Measurements from ENCODE around the gene IGF2. TPM values are rescaled to one million over a fixed set of nuclear protein-coding genes. Genes with fewer than 3 reads are reported as not detected.

IGF2 gene
- total RNA-seq, 2 experiments from 2014 or later = 0.06 to 0.08 TPM

DNA sequence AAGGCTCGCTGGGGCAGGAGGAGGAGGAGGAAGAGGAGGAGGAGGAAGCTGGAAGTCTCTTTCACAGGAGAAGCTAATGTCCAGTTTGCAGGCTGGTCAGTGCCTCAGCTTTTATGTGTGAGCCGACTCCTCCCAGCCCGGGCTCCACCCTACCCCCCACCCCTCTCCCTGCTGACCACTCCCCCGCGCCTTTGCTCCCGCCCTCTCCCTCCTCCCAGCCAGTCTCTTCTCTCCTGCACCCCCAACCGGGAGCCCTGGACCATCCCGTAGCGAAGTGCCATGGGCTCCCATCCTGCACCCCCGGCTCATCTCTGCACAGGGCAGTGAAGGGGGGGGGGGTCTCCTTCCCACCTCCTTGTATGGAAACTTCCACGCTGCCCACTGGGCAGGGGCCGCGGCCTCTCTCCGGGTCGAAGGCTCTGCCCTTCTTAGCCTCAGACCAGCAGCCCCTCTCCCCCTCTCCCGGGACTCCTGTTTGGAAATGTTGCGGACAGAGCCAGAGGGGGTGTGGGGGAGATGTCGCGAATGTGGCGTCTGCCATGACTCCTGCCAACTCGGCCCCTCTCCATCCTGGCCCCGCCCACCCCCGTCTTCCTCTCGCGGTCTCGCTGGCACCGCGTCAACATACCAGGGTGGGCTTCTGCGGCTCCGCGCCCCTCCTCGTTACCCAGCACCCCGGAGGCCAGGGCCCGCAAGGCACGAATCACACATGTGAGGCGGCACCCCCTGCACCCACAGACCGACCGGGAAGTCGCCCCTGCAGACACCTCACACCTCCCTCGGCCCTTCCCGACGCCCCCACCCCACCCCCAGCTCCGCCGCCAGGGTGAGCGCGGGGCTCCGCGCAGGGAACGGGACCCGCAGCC lies 1.8 kb downstream of the IGF2 start:
- H3K4me1 Mint-ChIP-seq = peaks cover 14% of the 10 kb centered on the region
- H3K4me3 Mint-ChIP-seq = no peak overlapping the region
- DNase-seq = no peak
- H3K9me3 Mint-ChIP-seq = no peaks in the 10 kb centered on the region
- peaks cover 78% of the 10 kb centered on the region for H3K27me3 Mint-ChIP-seq
- H3K36me3 Mint-ChIP-seq = no peaks in the 10 kb centered on the region
- no peak overlapping the region for H3K27ac Mint-ChIP-seq

DNA sequence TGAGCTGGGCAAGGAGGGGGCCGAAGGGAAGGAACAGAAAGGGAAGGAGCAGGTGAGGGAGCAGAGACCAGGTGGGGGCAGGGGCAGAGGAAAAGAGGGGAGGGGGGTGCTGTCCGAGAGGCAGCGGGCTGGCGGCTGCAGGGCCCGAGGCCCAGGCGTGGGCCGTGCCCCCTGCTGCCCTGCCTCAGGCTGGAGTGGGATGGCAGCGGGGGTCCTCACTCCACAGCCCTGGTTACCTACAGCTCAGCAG lies 2.3 kb downstream of the IGF2 start:
- no peak for DNase-seq
- peaks cover 78% of the 10 kb centered on the region for H3K27me3 Mint-ChIP-seq
- no peak overlapping the region for H3K4me3 Mint-ChIP-seq
- no peak overlapping the region for H3K27ac Mint-ChIP-seq
- H3K9me3 Mint-ChIP-seq = no peaks in the 10 kb centered on the region
- H3K4me1 Mint-ChIP-seq = peaks cover 8% of the 10 kb centered on the region
- H3K36me3 Mint-ChIP-seq = no peaks in the 10 kb centered on the region

DNA sequence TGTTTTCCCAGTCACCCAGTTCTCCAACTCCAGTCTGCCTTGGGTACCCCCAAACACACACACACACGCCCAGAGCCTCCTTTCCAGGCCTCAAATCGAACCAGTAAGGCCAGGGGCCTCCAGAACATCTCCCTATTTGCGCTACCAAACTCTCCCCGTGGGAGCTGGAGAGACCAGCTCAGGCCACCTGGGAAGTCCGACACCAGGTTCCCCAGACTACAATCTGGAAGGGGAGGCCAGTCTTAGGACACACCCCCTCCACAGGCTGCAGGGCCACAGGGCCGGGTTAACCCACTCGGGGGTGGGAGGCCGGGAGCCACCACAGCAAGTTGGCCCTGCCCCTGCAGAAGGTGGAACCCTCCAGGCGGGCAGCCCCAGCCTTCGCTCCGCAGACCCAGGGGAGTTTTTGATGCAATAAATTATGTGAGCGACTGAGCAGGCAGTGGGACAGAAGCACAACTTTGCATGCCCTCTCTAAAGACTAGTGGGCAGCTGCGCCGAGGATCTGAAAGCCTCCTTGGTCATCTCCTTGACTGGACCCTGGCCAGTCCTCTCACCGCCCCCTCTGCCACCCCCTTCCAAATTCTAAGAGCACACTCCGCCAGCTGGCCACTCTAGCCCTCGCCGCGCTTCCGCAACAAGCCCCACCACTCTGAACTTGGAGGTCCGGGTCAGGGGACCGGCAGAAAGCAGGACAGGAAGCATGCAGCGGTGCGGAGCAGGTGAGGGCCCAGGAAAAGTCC lies 2.8 kb downstream of the IGF2 start:
- no peak for DNase-seq
- H3K9me3 Mint-ChIP-seq = no peaks in the 10 kb centered on the region
- H3K27me3 Mint-ChIP-seq = peaks cover 77% of the 10 kb centered on the region
- peaks cover 6% of the 10 kb centered on the region for H3K4me1 Mint-ChIP-seq
- no peak overlapping the region for H3K27ac Mint-ChIP-seq
- no peak overlapping the region for H3K4me3 Mint-ChIP-seq
- H3K36me3 Mint-ChIP-seq = no peaks in the 10 kb centered on the region

DNA sequence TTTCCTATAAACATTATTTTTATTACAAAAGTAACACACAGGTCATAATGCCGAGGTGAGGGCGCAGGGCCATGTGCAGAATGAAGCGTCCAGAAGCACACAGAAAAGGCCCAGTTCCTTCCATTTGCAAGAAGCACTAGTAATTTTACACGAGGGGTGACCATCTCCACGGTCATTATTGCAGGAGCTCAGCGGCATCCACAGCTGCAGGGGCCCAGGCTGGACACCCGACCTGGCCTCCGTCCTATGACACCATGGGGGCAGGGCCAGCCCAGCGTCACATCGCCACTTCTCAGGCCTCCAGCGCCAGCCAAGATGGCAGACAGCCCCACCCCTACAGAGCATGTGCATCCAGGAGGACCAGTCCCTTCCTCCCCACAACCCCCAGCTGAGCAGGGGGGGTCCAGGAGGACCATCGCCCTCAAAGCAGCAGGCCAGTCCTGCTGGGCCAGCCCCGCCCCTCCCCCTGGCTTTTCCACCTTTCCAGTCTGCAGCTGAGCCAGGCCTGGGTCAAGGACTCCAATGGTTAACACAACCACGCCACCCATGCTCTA lies 3.5 kb downstream of the IGF2 start:
- no peaks in the 10 kb centered on the region for H3K36me3 Mint-ChIP-seq
- peaks cover 77% of the 10 kb centered on the region for H3K27me3 Mint-ChIP-seq
- H3K4me1 Mint-ChIP-seq = peaks cover 4% of the 10 kb centered on the region
- no peaks in the 10 kb centered on the region for H3K9me3 Mint-ChIP-seq
- no peak overlapping the region for H3K27ac Mint-ChIP-seq
- no peak overlapping the region for H3K4me3 Mint-ChIP-seq
- no peak for DNase-seq

DNA sequence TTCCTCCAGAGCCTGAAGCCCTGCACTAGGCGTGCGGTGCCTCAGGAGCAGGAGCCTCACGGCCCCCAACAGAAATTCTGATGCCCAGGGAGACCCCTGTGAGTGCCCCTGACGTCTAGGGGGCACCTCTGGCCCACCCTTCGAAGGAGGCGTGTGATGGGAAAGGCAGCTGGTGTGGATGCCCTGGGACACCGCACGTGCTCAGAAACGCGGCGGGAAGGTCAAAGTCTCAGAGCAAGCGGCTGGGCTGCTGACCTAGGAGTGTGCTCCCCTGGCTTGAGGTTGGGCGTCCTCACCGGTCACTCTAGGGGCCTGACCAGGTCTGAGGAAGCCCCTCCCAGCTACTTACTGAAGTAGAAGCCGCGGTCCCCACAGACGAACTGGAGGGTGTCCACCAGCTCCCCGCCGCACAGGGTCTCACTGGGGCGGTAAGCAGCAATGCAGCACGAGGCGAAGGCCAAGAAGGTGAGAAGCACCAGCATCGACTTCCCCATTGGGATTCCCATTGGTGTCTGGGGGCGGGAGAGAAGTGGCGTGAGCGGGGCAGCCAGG lies 4.1 kb downstream of the IGF2 start:
- no peak for DNase-seq
- Mint-ChIP-seq H3K4me3 (no peak overlapping the region), H3K36me3 (no peaks in the 10 kb centered on the region), H3K9me3 (no peaks in the 10 kb centered on the region), H3K4me1 (peaks cover 3% of the 10 kb centered on the region), H3K27me3 (peaks cover 71% of the 10 kb centered on the region), H3K27ac (no peak overlapping the region)

DNA sequence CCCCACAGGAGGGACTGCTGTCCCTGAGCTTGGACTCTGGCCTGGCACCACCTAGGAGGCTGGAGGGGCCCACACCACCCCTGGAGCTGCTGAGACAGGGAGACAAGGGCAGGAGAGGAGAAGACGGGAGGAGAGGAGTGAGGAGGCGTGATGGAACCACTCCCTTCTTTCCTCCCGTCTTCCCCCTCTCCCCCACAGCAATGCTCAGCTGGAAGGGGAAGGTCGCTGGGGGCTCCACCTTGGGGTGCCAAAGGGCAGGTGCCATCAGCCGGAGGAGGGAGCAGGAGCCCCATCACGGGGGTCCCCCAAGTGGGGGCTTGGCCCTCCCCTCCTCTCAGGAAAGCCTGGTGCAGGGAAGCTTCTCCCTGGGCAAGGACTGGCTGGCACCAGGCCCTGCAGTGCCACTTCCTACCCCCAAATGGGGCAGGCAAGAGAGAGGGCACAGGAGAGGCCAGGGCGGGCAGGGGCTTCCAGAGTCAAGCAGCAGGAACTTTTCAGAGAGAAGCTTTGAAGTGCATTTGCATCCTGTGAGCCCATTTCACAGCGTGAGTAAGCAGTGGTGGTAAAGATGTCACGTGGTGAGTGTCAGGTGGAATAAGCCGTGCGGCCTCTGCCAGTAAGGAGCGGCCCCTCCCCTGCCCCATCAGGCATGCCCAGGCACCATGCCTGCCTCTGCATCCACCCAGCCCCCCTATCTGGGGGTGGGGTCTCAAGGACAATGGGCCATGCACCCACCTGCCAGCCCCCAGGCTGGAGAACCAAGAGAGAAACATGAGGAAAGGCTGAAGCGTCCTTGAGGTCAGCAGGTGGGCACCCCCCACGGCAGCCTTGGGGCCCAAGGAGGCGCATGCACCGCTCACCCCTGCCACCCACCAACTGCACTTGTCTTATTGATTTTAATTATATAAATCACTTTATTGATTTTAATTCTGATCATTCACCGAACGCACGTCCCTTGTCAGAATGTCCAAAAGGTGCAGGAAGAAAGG lies 4.9 kb downstream of the IGF2 start:
- no peaks in the 10 kb centered on the region for H3K9me3 Mint-ChIP-seq
- H3K4me1 Mint-ChIP-seq = peaks cover 2% of the 10 kb centered on the region
- DNase-seq = no peak
- H3K4me3 Mint-ChIP-seq = no peak overlapping the region
- H3K27me3 Mint-ChIP-seq = peaks cover 72% of the 10 kb centered on the region
- no peak overlapping the region for H3K27ac Mint-ChIP-seq
- H3K36me3 Mint-ChIP-seq = no peaks in the 10 kb centered on the region

DNA sequence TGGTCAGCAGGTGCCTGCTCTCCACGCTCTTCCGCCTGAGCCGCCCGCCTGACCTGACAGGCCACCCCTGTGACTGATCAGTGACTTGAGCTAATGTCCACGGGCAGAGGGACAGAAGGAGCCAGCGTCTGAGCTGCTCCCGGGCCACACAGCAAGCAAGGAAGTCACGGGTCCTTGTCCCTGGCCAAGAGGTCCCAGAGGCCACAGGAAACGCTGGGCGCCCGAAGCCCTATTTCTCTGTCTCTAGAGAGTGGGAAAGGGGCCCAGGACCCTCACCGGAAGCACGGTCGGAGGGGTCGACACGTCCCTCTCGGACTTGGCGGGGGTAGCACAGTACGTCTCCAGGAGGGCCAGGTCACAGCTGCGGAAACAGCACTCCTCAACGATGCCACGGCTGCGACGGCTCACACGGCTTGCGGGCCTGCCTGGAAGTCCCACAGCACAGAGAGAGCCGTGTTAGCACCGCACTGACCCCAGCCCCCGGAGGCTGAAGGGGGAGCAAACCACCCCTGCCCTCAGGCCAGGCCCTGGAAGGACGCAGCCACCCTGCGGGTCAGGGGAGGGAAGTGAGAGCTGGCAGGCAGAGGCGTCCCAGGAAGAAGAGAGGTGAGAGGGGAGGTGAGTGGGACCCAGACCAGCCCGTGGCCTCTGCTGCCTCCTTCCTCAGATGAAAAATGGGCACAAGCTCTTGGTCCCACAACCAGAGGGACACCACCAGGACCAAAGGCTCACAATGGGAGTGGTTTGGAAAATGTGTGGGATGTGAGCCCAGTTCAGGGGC lies 5.8 kb downstream of the IGF2 start:
- H3K27ac Mint-ChIP-seq = no peak overlapping the region
- H3K9me3 Mint-ChIP-seq = no peaks in the 10 kb centered on the region
- no peaks in the 10 kb centered on the region for H3K36me3 Mint-ChIP-seq
- H3K4me1 Mint-ChIP-seq = peaks cover 2% of the 10 kb centered on the region
- no peak for DNase-seq
- H3K27me3 Mint-ChIP-seq = peaks cover 74% of the 10 kb centered on the region
- H3K4me3 Mint-ChIP-seq = no peak overlapping the region

DNA sequence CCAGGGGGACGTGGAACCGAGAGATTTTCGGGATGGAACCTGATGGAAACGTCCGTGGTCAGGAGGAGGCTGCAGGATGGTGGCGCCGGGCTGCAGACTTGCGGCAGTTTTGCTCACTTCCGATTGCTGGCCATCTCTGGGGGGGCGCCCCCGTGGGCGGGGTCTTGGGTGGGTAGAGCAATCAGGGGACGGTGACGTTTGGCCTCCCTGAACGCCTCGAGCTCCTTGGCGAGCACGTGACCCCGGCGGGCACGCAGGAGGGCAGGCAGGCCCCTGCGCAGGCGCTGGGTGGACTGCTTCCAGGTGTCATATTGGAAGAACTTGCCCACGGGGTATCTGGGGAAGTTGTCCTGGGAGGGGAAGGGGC lies 6.3 kb downstream of the IGF2 start:
- H3K36me3 Mint-ChIP-seq = no peaks in the 10 kb centered on the region
- H3K4me1 Mint-ChIP-seq = no peaks in the 10 kb centered on the region
- DNase-seq = no peak
- no peaks in the 10 kb centered on the region for H3K9me3 Mint-ChIP-seq
- no peak overlapping the region for H3K27ac Mint-ChIP-seq
- H3K27me3 Mint-ChIP-seq = peaks cover 70% of the 10 kb centered on the region
- H3K4me3 Mint-ChIP-seq = no peak overlapping the region

DNA sequence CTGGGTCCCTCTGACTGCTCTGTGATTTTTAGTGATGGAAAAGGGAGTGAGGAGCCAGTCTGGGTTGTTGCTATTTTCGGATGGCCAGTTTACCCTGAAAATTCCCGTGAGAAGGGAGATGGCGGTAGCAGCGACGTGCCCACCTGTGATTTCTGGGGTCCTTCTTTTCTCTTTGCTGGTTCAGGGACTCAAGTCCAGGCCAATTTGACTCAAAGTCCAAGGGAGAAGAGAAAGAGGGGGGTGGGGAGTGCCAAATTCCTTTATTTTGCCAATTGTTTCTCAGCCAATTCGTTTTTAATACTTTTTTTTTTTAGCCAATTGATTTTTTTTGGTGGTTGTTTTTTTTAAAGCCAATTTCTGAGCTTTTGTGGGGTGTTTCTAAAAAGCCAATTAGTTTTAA lies 6.9 kb downstream of the IGF2 start:
- Mint-ChIP-seq H3K4me3 (no peak overlapping the region), H3K27me3 (peaks cover 67% of the 10 kb centered on the region), H3K36me3 (no peaks in the 10 kb centered on the region), H3K4me1 (no peaks in the 10 kb centered on the region), H3K27ac (no peak overlapping the region), H3K9me3 (no peaks in the 10 kb centered on the region)
- no peak for DNase-seq

DNA sequence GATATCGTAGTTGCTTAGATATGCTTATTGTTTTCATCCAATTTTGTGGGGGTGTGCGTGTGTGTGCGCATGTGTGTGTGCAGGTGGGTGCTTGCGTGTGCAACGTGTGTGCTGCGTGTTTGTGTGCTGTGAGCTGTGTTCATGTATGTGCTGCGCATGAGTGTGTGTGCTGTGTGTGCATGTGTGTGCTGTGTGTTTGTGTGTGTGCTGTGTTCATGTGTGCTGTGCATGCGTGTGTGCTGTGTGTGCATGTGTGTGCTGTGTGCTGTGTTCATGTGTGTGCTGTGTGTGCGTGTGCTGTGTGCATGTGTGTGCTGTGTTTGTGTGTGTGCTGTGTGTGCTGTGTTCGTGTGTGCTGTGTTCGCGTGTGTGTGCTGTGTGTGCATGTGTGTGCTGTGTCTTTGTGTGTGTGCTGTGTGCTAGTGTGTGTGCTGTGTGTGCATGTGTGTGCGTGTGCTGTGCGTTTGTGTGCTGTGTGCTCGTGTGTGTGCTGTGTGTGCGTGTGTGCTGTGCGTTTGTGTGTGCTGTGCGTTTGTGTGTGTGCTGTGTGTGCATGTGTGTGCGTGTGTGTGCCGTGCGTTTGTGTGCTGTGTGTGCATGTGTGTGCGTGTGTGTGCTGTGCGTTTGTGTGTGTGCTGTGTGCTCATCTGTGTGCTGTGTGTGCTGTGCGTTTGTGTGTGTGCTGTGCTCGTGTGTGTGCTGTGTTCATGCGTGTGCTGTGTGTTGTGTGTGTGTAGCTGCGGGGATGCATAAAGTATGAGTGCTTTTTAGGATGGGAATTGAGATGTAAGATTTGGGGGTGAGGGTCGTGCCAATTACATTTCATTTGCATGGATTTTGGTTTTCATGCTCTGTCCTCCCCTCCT lies 7.6 kb downstream of the IGF2 start:
- no peak for DNase-seq
- Mint-ChIP-seq H3K36me3 (no peaks in the 10 kb centered on the region), H3K4me1 (no peaks in the 10 kb centered on the region), H3K4me3 (no peak overlapping the region), H3K27me3 (peaks cover 61% of the 10 kb centered on the region), H3K27ac (no peak overlapping the region), H3K9me3 (no peaks in the 10 kb centered on the region)

DNA sequence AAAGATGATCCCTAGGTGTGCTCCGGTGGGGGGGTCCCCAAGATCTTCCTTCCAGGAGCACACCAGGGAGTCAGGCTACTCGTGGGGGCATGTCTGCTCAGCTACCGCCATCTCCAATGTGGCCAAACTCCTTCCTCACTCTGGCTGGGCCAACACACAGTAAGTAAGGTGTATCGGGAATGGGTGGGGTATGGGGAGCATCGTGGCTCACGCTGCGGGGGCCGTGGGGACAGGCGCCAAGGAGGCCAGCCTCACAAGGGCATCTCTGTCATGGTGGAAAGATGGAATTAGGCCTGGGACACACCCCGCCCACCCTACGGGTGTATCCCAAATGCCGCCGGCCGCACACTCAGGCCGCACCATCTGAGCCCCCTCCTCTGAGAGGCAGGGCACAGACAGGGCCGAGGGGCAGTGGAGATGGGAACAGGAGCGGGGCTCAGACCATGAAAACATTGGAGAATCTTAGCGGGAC lies 8.3 kb downstream of the IGF2 start:
- Mint-ChIP-seq H3K27ac (no peak overlapping the region), H3K36me3 (no peaks in the 10 kb centered on the region), H3K4me3 (no peak overlapping the region), H3K4me1 (no peaks in the 10 kb centered on the region), H3K9me3 (peaks cover 2% of the 10 kb centered on the region), H3K27me3 (peaks cover 54% of the 10 kb centered on the region)
- no peak for DNase-seq

DNA sequence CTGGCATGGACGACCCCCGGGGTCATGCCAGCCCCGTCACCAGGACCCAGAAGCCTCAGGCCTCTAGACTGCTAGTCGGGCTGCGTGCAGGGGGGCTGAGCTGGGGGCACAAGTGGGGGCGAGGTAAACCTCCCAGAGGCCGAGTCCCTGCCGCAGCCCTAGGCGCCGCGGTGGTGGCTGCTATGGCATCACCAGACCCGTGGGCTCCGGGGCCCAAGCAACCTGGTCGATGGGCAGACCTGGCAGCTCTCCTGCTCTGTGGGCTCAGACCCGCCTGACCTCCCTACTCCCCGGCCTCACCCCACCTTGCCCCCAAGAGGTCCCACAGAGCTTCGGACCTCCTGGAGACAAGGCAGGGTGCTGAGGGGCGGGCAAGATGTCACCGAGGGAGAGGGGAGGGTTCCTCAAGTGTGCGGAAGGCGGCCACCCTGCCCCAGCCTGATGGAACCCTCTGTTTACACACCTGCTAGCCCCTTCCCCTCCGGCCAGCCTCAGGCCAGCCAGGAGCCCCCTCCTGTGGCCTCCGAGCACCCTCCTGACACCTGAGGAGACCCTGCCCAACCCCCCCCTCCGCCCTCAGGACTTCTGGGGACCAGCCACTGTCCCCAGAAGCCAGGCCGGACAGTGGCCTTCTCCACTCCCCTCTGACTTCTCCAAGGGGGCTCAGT lies 9.4 kb downstream of the IGF2 start:
- DNase-seq = no peak
- Mint-ChIP-seq H3K9me3 (peaks cover 2% of the 10 kb centered on the region), H3K4me3 (no peak overlapping the region), H3K4me1 (no peaks in the 10 kb centered on the region), H3K27me3 (peaks cover 43% of the 10 kb centered on the region), H3K27ac (no peak overlapping the region), H3K36me3 (no peaks in the 10 kb centered on the region)

DNA sequence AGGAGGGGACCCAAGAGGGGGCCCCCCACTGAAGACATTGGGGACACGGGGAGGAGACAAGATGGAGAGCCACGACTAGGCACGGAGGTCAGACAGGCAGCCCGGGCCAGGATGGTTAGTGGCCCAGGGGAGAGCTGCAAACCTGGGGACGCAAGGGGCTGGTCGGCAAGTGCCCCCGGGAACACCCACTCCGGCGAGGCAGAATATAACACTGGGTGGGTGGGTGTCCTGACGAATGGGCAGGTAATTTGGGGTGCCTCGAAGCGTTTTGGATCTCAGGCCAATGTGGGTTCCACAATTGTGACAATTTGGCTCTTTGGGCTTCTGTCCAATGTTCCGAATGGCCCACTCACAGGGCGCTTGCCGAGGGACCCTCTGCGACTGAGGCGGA lies 9.9 kb downstream of the IGF2 start:
- no peak for DNase-seq
- Mint-ChIP-seq H3K4me1 (no peaks in the 10 kb centered on the region), H3K4me3 (no peak overlapping the region), H3K9me3 (peaks cover 2% of the 10 kb centered on the region), H3K27me3 (peaks cover 44% of the 10 kb centered on the region), H3K27ac (no peak overlapping the region), H3K36me3 (no peaks in the 10 kb centered on the region)
